H1 (cell line): ENCODE data around the gene AP3S1. TPM values are rescaled to one million over a fixed set of nuclear protein-coding genes. Genes with fewer than 3 reads are reported as not detected.

ENCODE experiments used
- polyA plus RNA-seq, 7 experiments: library from polyadenylated mRNA; depleted of rRNA in 3 of 7; stranded (reverse) in 5 of 7; unstranded in 2 of 7; fragments of >200 nt in 5 of 7; fragments of 200-250 nt in 2 of 7; gene quantifications; 1 replicate in 5 of 7; 2 replicates in 1 of 7; 4 replicates in 1 of 7; pipeline versions ENCODE4 v1.2.1 to v1.2.3, GENCODE V29; 2011 to 2013; ENCODE audit warnings: missing spikeins in 2 of 7, mixed read lengths in 2 of 7
- total RNA-seq: library from RNA; stranded (reverse); fragmentation: NEBNext Ultra II Directional; extraction: Animal tissue kit (Norgen Biotek cat#: 25700); gene quantifications from 2 replicates; pipeline ENCODE4 v1.2.1, GENCODE V29; 2021

Gene AP3S1
- total and polyA plus RNA-seq, 2 of the 8 experiments (the other 6 are each of a cell fraction or from before 2014, with no cell fraction given): 26.6 to 72.7 TPM

Other genes starting within 250 kb of the AP3S1 start
- gene TICAM2, start 239.5 kb upstream of the AP3S1 start, total RNA-seq: 0.67 TPM in 1 of 2 replicates, not detected in the other
- 0.02 TPM in 1 of 2 replicates, not detected in the other for gene TICAM2, start 239.5 kb upstream of the AP3S1 start, polyA plus RNA-seq (2011; rRNA removed)
- gene TMED7, start 215.9 kb upstream of the AP3S1 start, total RNA-seq: 72.8 and 75.2 TPM in 2 replicates
- gene TMED7, start 215.9 kb upstream of the AP3S1 start, polyA plus RNA-seq (2011; rRNA removed): 43.8 and 83.0 TPM in 2 replicates
- 25.4 and 26.1 TPM in 2 replicates for gene CDO1, start 25.3 kb upstream of the AP3S1 start, total RNA-seq
- gene CDO1, start 25.3 kb upstream of the AP3S1 start, polyA plus RNA-seq (2011; rRNA removed): 29.5 and 47.1 TPM in 2 replicates
- gene ATG12, start 370 bp upstream of the AP3S1 start, total RNA-seq: 49.3 and 51.4 TPM in 2 replicates
- 11.2 and 23.8 TPM in 2 replicates for gene ATG12, start 370 bp upstream of the AP3S1 start, polyA plus RNA-seq (2011; rRNA removed)
- gene LVRN, start 120.5 kb downstream of the AP3S1 start, total RNA-seq: 0.09 TPM in 1 of 2 replicates, not detected in the other
- 0.02 and 0.08 TPM in 2 replicates for gene LVRN, start 120.5 kb downstream of the AP3S1 start, polyA plus RNA-seq (2011; rRNA removed)
- gene ARL14EPL, start 190.5 kb downstream of the AP3S1 start, total RNA-seq: not detected in 2 replicates
- gene ARL14EPL, start 190.5 kb downstream of the AP3S1 start, polyA plus RNA-seq (2011; rRNA removed): not detected in 2 replicates
- 43.4 and 44.0 TPM in 2 replicates for gene COMMD10, start 243.1 kb downstream of the AP3S1 start, total RNA-seq
- 7.8 and 16.5 TPM in 2 replicates for gene COMMD10, start 243.1 kb downstream of the AP3S1 start, polyA plus RNA-seq (2011; rRNA removed)